B cell (primary cell): ENCODE results near the gene ZDHHC18.

ENCODE experiments used
- EZH2 ChIP-seq: IDR thresholded peaks from 2 replicates; pipeline ENCODE4 v1.6.1; 2012; ENCODE audit warnings: borderline replicate concordance, low read depth, mild to moderate bottlenecking, moderate library complexity, low read length; ENCODE audit not compliant: insufficient read depth, poor library complexity, severe bottlenecking
- TF ChIP-seq, protein P1 (sequence below): fragments of 200-600 bp; IDR thresholded peaks from one replicate; pipeline ENCODE4 v1.8.0; 2022; ENCODE audit warnings: antibody characterized with exemption, mild to moderate bottlenecking

- TF ChIP-seq, protein P1, sequence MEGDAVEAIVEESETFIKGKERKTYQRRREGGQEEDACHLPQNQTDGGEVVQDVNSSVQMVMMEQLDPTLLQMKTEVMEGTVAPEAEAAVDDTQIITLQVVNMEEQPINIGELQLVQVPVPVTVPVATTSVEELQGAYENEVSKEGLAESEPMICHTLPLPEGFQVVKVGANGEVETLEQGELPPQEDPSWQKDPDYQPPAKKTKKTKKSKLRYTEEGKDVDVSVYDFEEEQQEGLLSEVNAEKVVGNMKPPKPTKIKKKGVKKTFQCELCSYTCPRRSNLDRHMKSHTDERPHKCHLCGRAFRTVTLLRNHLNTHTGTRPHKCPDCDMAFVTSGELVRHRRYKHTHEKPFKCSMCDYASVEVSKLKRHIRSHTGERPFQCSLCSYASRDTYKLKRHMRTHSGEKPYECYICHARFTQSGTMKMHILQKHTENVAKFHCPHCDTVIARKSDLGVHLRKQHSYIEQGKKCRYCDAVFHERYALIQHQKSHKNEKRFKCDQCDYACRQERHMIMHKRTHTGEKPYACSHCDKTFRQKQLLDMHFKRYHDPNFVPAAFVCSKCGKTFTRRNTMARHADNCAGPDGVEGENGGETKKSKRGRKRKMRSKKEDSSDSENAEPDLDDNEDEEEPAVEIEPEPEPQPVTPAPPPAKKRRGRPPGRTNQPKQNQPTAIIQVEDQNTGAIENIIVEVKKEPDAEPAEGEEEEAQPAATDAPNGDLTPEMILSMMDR: no peak
- no peak for TF ChIP-seq EZH2
Measured at GRCh38 chr1:26828411-26828991, 2.0 kb downstream of the ZDHHC18 start.
